ENCODE results near the gene SPINT2.

The SPINT2 gene

GRCh38 chr19:38265921-38266429, 1.6 kb downstream of the SPINT2 start:
- no peak overlapping the region for H3K27ac ChIP-seq
- H3K36me3 ChIP-seq (replicated peaks) = no peaks in the 10 kb centered on the region
- no peak for TF ChIP-seq CTCF (IDR thresholded peaks at IDR 0.05; ENCODE audit: low read depth, low read length, missing control alignments)
- no peaks in the 10 kb centered on the region for H3K27me3 ChIP-seq (replicated peaks)
- DNase-seq = no peak
- H3K4me3 ChIP-seq (ENCODE audit: low read depth, low read length) = no peak overlapping the region
- in situ Hi-C loops (cut with HindIII; ENCODE audit: low pct_ligation_motif_present, low sequenced_read_pairs) = no loop called here

- DNase-seq = peak; percentile 47
- H3K36me3 ChIP-seq (replicated peaks) = no peaks in the 10 kb centered on the region
- H3K27ac ChIP-seq = no peak overlapping the region
- in situ Hi-C loops (cut with HindIII; ENCODE audit: low pct_ligation_motif_present, low sequenced_read_pairs) = no loop called here
- no peak for TF ChIP-seq CTCF (IDR thresholded peaks at IDR 0.05; ENCODE audit: low read depth, low read length, missing control alignments)
- H3K4me3 ChIP-seq (ENCODE audit: low read depth, low read length) = no peak overlapping the region
- H3K27me3 ChIP-seq (replicated peaks) = no peaks in the 10 kb centered on the region
Measured at GRCh38 chr19:38266981-38267597, 2.7 kb downstream of the SPINT2 start.

- no peak overlapping the region for H3K27ac ChIP-seq
- no peak for DNase-seq
- in situ Hi-C loops (cut with HindIII; ENCODE audit: low pct_ligation_motif_present, low sequenced_read_pairs) = no loop called here
- H3K36me3 ChIP-seq (replicated peaks) = no peaks in the 10 kb centered on the region
- no peak overlapping the region for H3K4me3 ChIP-seq (ENCODE audit: low read depth, low read length)
- no peak for TF ChIP-seq CTCF (IDR thresholded peaks at IDR 0.05; ENCODE audit: low read depth, low read length, missing control alignments)
- no peaks in the 10 kb centered on the region for H3K27me3 ChIP-seq (replicated peaks)
Measured at GRCh38 chr19:38267761-38268483, 3.5 kb downstream of the SPINT2 start.

GRCh38 chr19:38268539-38268938, 4.2 kb downstream of the SPINT2 start:
- Histone ChIP-seq H3K27ac (no peak overlapping the region), H3K27me3 (replicated peaks) (no peaks in the 10 kb centered on the region), H3K36me3 (replicated peaks) (no peaks in the 10 kb centered on the region), H3K4me3 (ENCODE audit: low read depth, low read length) (no peak overlapping the region)
- TF ChIP-seq CTCF (IDR thresholded peaks at IDR 0.05; ENCODE audit: low read depth, low read length, missing control alignments) = no peak
- in situ Hi-C loops (cut with HindIII; ENCODE audit: low pct_ligation_motif_present, low sequenced_read_pairs) = no loop called here
- no peak for DNase-seq

GRCh38 chr19:38270587-38271167, 6.3 kb downstream of the SPINT2 start:
- no peak overlapping the region for H3K27ac ChIP-seq
- H3K36me3 ChIP-seq (replicated peaks) = no peaks in the 10 kb centered on the region
- no peaks in the 10 kb centered on the region for H3K27me3 ChIP-seq (replicated peaks)
- no peak overlapping the region for H3K4me3 ChIP-seq (ENCODE audit: low read depth, low read length)
- no peak for TF ChIP-seq CTCF (IDR thresholded peaks at IDR 0.05; ENCODE audit: low read depth, low read length, missing control alignments)
- DNase-seq = peak; percentile 52
- in situ Hi-C loops (cut with HindIII; ENCODE audit: low pct_ligation_motif_present, low sequenced_read_pairs) = no loop called here
